Uterus (tissue), 2 donors: ENCODE measurements around the gene MKRN1.

ENCODE experiments used
- CTCF ChIP-seq, 4 experiments: fragments of 200-600 bp in 2 of 4; fragments of 450-650 bp in 2 of 4; sonication (generic) in 2 of 4; IDR thresholded peaks; one replicate each; pipeline ENCODE4 v1.5.1; 2016 to 2019; ENCODE audit warnings: antibody characterized with exemption in 4 of 4, mild to moderate bottlenecking in 2 of 4, moderate library complexity in 1 of 4
- POLR2A ChIP-seq, 2 donors: fragments of 450-650 bp; IDR thresholded peaks; one replicate each; pipeline ENCODE4 v1.6.1; 2016; ENCODE audit warnings: antibody characterized with exemption in 2 of 2, mild to moderate bottlenecking in 1 of 2, moderate library complexity in 1 of 2

- TF ChIP-seq CTCF (IDR thresholded peaks at IDR 0.05) (no peak), POLR2A (IDR thresholded peaks at IDR 0.05) (no peak)
Measured at GRCh38 chr7:140416560-140416959, 62.7 kb downstream of the MKRN1 start.
